ENCODE data around the gene VAPA. TPM values are rescaled to one million over a fixed set of nuclear protein-coding genes. Genes with fewer than 3 reads are reported as not detected.
A peak's percentile ranks its signal among the peaks of the same experiment; 100 is the strongest.

VAPA gene
- total and polyA plus RNA-seq, 9 of the 15 experiments (the other 6 are each of a cell fraction or from before 2014, with no cell fraction given), result 219 to 902 (median 526) TPM

DNA sequence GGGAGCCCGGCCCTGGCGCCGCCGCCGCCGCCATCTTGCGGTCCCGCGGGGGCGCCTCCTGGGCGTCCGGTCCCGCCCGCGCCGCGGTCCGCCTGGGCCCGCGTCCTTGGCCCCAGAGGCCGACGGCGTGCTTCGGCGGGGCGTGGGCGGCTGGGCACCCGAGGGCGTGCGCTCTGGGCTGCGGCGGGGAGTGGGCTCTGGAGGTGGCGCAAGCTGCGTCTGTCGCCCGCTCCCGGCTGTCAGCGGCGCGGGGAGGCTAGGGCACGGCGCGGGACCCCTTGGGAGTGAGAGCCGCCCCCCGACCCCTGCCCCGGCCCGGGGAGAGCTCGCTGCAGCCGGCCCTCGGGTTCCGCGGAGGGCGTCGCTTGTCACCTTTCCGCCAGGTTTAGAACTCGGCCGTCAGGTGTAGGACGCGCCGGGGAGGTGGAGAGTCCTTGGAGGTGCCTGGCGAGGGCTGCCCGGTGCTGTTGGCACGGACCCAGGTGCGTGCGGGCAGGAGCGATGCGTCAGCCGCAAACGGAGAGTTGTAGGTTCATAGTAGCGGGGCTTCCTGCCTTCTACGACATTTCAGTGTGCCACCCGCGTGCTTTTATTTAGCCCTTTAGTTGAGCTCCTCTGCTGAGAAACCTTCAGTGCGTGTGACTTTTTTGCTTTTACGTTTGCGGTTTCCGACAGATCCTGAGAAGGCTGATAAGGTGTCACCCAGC is 921 bp downstream of the VAPA start (continued):
- TF ChIP-seq, protein P1, sequence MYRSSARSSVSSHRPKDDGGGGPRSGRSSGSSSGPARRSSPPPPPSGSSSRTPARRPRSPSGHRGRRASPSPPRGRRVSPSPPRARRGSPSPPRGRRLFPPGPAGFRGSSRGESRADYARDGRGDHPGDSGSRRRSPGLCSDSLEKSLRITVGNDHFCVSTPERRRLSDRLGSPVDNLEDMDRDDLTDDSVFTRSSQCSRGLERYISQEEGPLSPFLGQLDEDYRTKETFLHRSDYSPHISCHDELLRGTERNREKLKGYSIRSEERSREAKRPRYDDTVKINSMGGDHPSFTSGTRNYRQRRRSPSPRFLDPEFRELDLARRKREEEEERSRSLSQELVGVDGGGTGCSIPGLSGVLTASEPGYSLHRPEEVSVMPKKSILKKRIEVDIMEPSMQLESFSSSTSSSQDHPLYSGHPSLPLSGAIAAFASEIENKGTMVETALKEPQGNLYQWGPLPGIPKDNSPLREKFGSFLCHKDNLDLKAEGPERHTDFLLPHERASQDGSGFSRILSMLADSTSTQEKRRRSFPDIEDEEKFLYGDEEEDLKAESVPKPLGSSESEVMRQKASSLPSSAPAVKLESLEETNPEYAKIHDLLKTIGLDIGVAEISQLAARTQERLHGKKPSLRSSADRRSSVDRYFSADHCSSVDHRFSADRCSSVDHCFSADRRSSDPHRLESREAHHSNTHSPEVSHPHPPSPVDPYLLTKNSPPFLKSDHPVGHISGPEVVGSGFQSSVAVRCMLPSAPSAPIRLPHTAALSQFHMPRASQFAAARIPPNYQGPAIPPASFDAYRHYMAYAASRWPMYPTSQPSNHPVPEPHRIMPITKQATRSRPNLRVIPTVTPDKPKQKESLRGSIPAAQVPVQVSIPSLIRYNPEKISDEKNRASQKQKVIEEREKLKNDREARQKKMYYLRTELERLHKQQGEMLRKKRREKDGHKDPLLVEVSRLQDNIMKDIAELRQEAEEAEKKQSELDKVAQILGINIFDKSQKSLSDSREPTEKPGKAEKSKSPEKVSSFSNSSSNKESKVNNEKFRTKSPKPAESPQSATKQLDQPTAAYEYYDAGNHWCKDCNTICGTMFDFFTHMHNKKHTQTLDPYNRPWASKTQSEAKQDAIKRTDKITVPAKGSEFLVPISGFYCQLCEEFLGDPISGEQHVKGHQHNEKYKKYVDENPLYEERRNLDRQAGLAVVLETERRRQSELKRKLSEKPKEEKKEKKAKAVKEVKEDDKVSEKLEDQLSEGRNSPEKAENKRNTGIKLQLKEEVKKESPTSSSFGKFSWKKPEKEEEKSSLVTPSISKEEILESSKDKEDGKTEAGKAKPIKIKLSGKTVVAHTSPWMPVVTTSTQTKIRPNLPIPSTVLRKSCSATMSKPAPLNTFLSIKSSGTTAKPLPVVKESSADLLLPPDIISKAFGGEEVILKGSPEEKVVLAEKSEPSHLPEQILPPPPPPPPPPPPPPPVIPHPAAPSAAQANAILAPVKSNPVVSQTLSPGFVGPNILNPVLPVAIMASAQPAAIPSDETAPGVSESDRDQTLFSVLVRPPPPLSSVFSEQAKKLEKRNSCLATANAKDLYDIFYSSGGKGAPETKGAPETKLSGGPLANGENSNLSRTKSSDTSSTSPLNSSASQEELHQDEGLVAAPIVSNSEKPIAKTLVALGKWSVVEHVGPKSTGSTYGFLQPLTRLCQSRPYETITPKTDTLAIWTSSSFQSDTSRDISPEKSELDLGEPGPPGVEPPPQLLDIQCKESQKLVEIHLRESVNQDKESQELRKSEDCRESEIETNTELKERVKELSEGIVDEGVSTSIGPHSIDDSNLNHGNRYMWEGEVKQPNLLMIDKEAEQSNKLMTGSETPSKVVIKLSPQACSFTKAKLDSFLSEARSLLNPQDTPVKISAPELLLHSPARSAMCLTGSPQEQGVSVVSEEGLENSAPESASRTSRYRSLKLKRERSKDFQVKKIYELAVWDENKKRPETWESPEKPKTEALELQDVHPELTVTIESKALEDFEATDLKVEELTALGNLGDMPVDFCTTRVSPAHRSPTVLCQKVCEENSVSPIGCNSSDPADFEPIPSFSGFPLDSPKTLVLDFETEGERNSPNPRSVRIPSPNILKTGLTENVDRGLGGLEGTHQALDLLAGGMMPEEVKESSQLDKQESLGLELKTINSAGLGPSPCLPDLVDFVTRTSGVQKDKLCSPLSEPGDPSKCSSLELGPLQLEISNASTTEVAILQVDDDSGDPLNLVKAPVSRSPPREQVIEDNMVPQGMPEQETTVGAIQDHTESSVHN (IDR thresholded peaks at IDR 0.05; ENCODE audit: borderline replicate concordance in 1 of 2, low read depth in 1 of 2), result no peak
- TF ChIP-seq POLR2B (IDR thresholded peaks at IDR 0.05; ENCODE audit: low read depth, partially characterized antibody), result peak; percentile 78
- TF ChIP-seq ZBTB1 (CRISPR knock-in tag; IDR thresholded peaks at IDR 0.05; ENCODE audit: borderline replicate concordance, low read depth), result peak; percentile 80; the same call in 1 of the 2 replicates
- TF ChIP-seq SP1 (CRISPR knock-in tag; IDR thresholded peaks at IDR 0.05), result no peak
- TF ChIP-seq, protein P2, sequence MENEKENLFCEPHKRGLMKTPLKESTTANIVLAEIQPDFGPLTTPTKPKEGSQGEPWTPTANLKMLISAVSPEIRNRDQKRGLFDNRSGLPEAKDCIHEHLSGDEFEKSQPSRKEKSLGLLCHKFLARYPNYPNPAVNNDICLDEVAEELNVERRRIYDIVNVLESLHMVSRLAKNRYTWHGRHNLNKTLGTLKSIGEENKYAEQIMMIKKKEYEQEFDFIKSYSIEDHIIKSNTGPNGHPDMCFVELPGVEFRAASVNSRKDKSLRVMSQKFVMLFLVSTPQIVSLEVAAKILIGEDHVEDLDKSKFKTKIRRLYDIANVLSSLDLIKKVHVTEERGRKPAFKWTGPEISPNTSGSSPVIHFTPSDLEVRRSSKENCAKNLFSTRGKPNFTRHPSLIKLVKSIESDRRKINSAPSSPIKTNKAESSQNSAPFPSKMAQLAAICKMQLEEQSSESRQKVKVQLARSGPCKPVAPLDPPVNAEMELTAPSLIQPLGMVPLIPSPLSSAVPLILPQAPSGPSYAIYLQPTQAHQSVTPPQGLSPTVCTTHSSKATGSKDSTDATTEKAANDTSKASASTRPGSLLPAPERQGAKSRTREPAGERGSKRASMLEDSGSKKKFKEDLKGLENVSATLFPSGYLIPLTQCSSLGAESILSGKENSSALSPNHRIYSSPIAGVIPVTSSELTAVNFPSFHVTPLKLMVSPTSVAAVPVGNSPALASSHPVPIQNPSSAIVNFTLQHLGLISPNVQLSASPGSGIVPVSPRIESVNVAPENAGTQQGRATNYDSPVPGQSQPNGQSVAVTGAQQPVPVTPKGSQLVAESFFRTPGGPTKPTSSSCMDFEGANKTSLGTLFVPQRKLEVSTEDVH (IDR thresholded peaks at IDR 0.05; ENCODE audit: low read depth, partially characterized antibody), result no peak
- peak; percentile 14; the same call in 1 of the 2 replicates for TF ChIP-seq STAT5A (IDR thresholded peaks at IDR 0.05; ENCODE audit: borderline replicate concordance, low read length)
- TF ChIP-seq ZBTB17 (CRISPR knock-in tag; IDR thresholded peaks at IDR 0.05), result peak; percentile 71; the same call in 1 of the 2 replicates
- TF ChIP-seq, protein P3, sequence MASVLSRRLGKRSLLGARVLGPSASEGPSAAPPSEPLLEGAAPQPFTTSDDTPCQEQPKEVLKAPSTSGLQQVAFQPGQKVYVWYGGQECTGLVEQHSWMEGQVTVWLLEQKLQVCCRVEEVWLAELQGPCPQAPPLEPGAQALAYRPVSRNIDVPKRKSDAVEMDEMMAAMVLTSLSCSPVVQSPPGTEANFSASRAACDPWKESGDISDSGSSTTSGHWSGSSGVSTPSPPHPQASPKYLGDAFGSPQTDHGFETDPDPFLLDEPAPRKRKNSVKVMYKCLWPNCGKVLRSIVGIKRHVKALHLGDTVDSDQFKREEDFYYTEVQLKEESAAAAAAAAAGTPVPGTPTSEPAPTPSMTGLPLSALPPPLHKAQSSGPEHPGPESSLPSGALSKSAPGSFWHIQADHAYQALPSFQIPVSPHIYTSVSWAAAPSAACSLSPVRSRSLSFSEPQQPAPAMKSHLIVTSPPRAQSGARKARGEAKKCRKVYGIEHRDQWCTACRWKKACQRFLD (CRISPR knock-in tag; IDR thresholded peaks at IDR 0.05), result no peak
- peak; percentile 36 for TF ChIP-seq FIP1L1 (IDR thresholded peaks at IDR 0.05; ENCODE audit: low read depth, low read length, poor library complexity, severe bottlenecking)
- no peak; the same call in 1 of the 2 replicates for TF ChIP-seq ZFX (CRISPR knock-in tag; IDR thresholded peaks at IDR 0.05)
- TF ChIP-seq, protein P4, sequence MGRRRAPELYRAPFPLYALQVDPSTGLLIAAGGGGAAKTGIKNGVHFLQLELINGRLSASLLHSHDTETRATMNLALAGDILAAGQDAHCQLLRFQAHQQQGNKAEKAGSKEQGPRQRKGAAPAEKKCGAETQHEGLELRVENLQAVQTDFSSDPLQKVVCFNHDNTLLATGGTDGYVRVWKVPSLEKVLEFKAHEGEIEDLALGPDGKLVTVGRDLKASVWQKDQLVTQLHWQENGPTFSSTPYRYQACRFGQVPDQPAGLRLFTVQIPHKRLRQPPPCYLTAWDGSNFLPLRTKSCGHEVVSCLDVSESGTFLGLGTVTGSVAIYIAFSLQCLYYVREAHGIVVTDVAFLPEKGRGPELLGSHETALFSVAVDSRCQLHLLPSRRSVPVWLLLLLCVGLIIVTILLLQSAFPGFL (CRISPR knock-in tag; IDR thresholded peaks at IDR 0.05), result no peak
- TF ChIP-seq ETV5 (CRISPR knock-in tag; IDR thresholded peaks at IDR 0.05; ENCODE audit: low read depth), result peak; percentile 66; the same call in 1 of the 2 replicates
